Activated CD4-positive, alpha-beta T cell treated with anti-CD3 and anti-CD28 coated beads, Interleukin-2, amount 10 ng/mL, durations not matched to agents 7 days and 5 days (primary cell): ENCODE data around the gene EFNA5. TPM values are rescaled to one million over a fixed set of nuclear protein-coding genes. Genes with fewer than 3 reads are reported as not detected.
A peak's percentile ranks its signal among the peaks of the same experiment; 100 is the strongest.

ENCODE experiments used
- CTCF ChIA-PET: fragments of 350-600 bp; sonication (Branson Sonifier 250); formaldehyde crosslinking; loops from one replicate; lab custom pipeline; 2021; ENCODE audit warnings: antibody characterized with exemption; lab: Charles Lee
- POLR2A ChIA-PET: fragments of 350-600 bp; sonication (Branson Sonifier 250); formaldehyde crosslinking; loops from one replicate; lab custom pipeline; 2021; ENCODE audit warnings: antibody characterized with exemption; lab: Charles Lee
- DNase-seq: peaks from one replicate; pipeline ENCODE4 v3.0.0-alpha.2; 2020
- H3K27ac Mint-ChIP-seq: one replicate; pipeline ENCODE4 v1.8.0; 2021; ENCODE audit warnings: mild to moderate bottlenecking, moderate library complexity, mixed read lengths
- H3K27me3 Mint-ChIP-seq: one replicate; pipeline ENCODE4 v1.8.0; 2021; ENCODE audit warnings: mixed read lengths
- H3K36me3 Mint-ChIP-seq: one replicate; pipeline ENCODE4 v1.8.0; 2021; ENCODE audit warnings: low read depth, mixed read lengths
- H3K4me1 Mint-ChIP-seq: one replicate; pipeline ENCODE4 v1.8.0; 2021; ENCODE audit warnings: mixed read lengths
- H3K4me3 Mint-ChIP-seq: one replicate; pipeline ENCODE4 v1.8.0; 2021; ENCODE audit warnings: mild to moderate bottlenecking, moderate library complexity, mixed read lengths
- H3K9me3 Mint-ChIP-seq: one replicate; pipeline ENCODE4 v1.8.0; 2021; ENCODE audit warnings: mixed read lengths
- total RNA-seq, 2 experiments: library from RNA; stranded (reverse); gene quantifications; one replicate each; pipeline ENCODE4 v1.2.3, GENCODE V29; 2021

The EFNA5 gene
- total RNA-seq, 2 experiments from 2014 or later, result not detected

DNA sequence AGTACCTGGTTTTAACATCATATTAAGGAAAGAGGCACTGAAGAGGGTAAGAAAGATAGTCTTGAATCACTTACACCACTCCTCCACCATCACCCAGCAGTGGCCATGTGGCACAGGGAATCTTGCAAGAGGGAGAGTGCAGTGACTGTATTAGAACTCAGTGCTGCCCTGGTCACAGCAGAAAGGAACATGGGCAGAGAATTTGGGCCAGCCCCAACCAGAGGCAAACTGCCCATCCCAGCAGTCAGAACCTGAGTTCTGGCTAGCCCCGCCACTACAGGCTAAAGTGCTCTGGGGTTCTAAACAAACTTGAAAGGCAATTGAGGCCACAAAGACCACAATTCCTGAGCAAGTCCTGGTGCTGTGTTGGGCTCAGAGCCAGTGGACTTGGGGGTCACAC, 16.7 kb upstream of the EFNA5 start:
- H3K27ac Mint-ChIP-seq, result no peak overlapping the region
- no peaks in the 10 kb centered on the region for H3K36me3 Mint-ChIP-seq
- no peaks in the 10 kb centered on the region for H3K4me1 Mint-ChIP-seq
- peaks cover 3% of the 10 kb centered on the region for H3K9me3 Mint-ChIP-seq
- H3K27me3 Mint-ChIP-seq, result peaks cover 10% of the 10 kb centered on the region
- ChIA-PET POLR2A (no interaction called here), CTCF (no interaction called here)
- no peak for DNase-seq
- no peak overlapping the region for H3K4me3 Mint-ChIP-seq

DNA sequence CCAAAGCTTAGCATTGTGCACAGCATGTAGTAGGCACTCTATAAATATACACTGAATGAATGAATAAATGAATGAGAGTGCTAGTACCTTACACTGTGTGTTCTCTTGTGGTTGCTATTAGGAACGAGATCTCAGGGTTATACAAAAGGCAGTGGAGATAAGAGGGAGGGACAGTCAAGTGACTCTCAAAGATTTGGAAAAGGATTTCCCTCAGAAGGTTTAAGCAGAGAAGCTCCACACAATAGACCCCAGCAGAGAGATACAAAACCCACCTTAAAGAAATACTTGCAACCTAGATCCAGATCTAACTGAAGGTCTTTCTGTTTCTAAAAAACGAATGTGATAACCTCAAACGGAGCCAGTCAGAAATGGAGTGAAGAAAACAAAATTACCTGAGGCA, 11.8 kb upstream of the EFNA5 start:
- Mint-ChIP-seq H3K27me3 (peaks cover 27% of the 10 kb centered on the region), H3K9me3 (no peaks in the 10 kb centered on the region), H3K27ac (no peak overlapping the region), H3K4me3 (no peak overlapping the region), H3K4me1 (no peaks in the 10 kb centered on the region), H3K36me3 (no peaks in the 10 kb centered on the region)
- no peak for DNase-seq
- ChIA-PET CTCF (interaction anchor here (1.3 kb wide), 1 partner anchor 8 kb away, joined by 5 read pairs; no protein-coding TSS in a partner anchor), POLR2A (no interaction called here)

DNA sequence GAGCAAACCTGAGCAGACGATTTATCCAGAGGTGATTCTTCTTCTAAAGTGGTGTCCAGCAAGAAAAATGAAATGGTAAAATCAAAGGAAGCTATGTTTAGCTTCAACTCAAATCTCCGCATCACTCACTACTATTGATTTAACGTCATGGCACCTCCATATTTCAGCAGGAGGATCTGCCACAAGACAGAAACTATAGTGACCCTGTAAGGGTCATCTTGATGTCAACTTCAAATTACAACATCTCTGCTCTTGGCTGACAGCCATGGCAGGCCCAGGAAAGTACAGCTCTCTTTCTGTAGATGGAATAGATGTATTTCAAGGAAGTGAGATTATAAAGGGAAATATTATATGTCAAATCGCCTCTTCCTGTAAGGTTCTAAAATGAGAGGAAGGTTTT, 10.1 kb upstream of the EFNA5 start:
- H3K4me3 Mint-ChIP-seq, result no peak overlapping the region
- no peak overlapping the region for H3K27ac Mint-ChIP-seq
- no peaks in the 10 kb centered on the region for H3K36me3 Mint-ChIP-seq
- no peaks in the 10 kb centered on the region for H3K9me3 Mint-ChIP-seq
- ChIA-PET CTCF (no interaction called here), POLR2A (no interaction called here)
- DNase-seq, result no peak
- peaks cover 35% of the 10 kb centered on the region for H3K27me3 Mint-ChIP-seq
- no peaks in the 10 kb centered on the region for H3K4me1 Mint-ChIP-seq

DNA sequence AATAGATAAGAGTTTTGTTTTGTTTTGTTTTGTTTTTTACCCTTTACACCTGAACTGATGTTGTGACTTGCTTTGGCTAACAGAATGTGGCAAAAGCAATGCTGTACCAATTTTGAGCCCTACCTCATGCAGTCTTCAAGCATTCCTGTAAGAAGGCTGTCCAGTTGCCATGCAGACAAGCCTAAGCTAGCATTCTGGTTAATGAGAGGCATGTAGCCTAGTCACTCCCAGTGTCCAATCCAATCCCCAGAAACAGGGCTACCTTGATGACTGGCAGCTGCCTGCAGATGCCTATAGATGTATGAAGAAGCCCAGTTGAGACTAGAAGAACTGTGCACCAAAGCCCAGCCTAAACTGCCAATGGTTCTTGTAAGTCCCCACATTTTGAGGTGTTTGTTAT, 9.4 kb upstream of the EFNA5 start:
- ChIA-PET CTCF (no interaction called here), POLR2A (no interaction called here)

DNA sequence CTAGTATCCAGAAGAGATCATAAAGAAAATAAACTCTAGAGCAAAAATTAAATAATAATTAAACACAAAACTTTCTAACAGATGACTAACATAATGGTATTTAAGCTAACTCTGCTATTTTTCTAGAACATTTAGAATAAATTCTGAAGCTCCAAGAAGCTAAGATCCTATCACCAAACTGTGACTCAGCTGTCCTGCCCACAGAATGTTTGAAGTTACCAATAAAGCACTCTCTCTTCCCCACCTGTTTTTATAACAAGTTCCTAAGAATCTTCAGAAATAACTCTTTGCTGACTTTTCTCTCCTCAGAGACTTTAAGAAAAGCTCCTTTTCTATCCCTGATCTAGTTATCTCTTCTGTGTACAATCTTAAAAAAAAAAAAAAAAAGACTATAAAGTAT, 6.0 kb upstream of the EFNA5 start:
- Mint-ChIP-seq H3K36me3 (no peaks in the 10 kb centered on the region), H3K27me3 (peaks cover 64% of the 10 kb centered on the region), H3K4me1 (peaks cover 13% of the 10 kb centered on the region), H3K9me3 (no peaks in the 10 kb centered on the region), H3K27ac (no peak overlapping the region), H3K4me3 (no peak overlapping the region)
- no peak for DNase-seq
- ChIA-PET CTCF (no interaction called here), POLR2A (no interaction called here)

More for the DNA sequence above, 9.4 kb upstream of the EFNA5 start:
- no peak for DNase-seq
- H3K4me1 Mint-ChIP-seq, result no peaks in the 10 kb centered on the region
- no peaks in the 10 kb centered on the region for H3K36me3 Mint-ChIP-seq
- no peak overlapping the region for H3K4me3 Mint-ChIP-seq
- H3K9me3 Mint-ChIP-seq, result no peaks in the 10 kb centered on the region
- H3K27me3 Mint-ChIP-seq, result peaks cover 40% of the 10 kb centered on the region
- no peak overlapping the region for H3K27ac Mint-ChIP-seq

DNA sequence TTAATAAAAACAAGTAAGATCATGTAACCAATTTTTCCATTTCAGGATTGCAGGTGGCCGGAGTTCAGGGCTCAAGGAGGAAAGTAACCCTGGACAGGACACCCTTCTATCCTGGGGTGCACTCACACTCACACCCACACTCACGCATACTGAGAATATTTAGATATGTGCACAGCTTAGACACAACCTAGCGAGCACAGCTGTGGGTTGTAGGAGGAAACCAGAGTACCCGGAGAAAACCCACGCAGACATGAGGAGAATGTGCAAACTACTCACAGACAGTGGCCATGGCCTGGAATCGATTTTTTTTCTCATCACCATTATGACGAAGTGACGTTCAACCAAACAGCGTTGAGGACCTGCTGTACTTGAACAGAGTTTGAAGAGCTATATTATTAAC, 4.5 kb upstream of the EFNA5 start:
- no peak overlapping the region for H3K4me3 Mint-ChIP-seq
- CTCF ChIA-PET, result interaction anchor here (1.0 to 2.0 kb wide), 2 partner anchors 8 to 104 kb away, joined by 5 to 6 read pairs; no protein-coding TSS in a partner anchor
- POLR2A ChIA-PET, result no interaction called here
- no peak for DNase-seq
- no peaks in the 10 kb centered on the region for H3K36me3 Mint-ChIP-seq
- no peak overlapping the region for H3K27ac Mint-ChIP-seq
- peaks cover 25% of the 10 kb centered on the region for H3K4me1 Mint-ChIP-seq
- no peaks in the 10 kb centered on the region for H3K9me3 Mint-ChIP-seq
- peaks cover 69% of the 10 kb centered on the region for H3K27me3 Mint-ChIP-seq

DNA sequence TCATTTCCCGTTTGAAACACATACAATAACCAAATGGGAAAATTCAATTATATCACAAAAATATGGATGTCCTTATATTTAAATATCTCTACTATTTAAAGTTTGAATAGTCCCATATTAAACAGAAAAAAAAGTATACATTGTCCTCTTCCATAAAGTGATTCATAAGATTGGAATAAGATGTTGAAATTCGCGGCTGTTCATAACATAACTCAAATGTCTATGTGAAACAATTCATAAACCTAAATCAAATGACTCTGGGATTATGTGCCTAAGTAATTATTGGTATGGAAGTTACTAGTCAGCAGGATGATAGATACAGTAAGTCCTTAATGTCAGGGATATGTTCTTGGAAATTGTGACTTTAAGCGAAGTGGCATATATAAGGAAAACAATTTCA, 3.9 kb upstream of the EFNA5 start:
- no peak for DNase-seq
- H3K9me3 Mint-ChIP-seq, result no peaks in the 10 kb centered on the region

DNA sequence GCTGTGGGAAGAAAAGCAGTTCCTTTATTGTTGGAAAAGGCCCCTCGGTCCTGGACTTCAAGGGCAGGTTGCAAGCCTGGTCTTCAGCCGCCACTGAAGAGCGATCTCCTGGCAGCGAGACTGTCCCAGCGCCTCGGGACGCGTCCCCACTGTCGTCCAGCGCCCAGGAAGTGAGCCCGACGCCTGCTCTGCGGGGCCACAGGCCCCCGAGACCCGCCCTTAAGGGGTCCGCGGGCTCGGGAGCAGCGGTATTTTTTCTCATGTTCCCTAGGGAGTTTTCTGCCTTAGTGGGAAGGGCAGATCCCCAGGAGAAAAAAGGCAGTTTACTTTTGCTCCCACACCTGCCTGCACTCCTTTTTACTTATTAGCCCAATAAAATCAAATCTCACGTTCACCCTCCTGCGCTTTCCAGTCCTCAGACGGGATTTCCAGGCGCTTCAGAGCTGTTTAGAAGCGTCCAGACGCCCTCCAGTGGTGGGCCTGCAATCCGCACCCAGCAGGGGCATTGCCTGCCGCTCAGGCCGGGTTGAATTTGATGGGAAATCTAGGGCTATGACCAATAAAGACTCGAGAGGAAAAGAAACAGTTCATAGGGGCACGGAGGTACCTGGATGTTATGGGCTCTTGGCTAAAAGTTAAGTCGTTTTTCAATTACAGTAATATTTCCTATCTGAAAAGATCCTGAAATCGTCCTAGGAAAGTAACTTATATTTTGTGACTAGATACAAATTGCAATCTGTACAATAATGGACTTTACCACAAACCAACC, 2.8 kb upstream of the EFNA5 start:
- CTCF ChIA-PET, result interaction anchor here (0.8 to 2.0 kb wide), 3 partner anchors 9 to 13 kb away, joined by 3 to 5 read pairs (median 5); no protein-coding TSS in a partner anchor
- Mint-ChIP-seq H3K27ac (no peak overlapping the region), H3K36me3 (no peaks in the 10 kb centered on the region), H3K27me3 (peaks cover 72% of the 10 kb centered on the region), H3K9me3 (no peaks in the 10 kb centered on the region), H3K4me3 (peak overlapping the region; percentile 61), H3K4me1 (peaks cover 28% of the 10 kb centered on the region)
- POLR2A ChIA-PET, result no interaction called here
- DNase-seq, result peak; percentile 75

More for the DNA sequence above, 3.9 kb upstream of the EFNA5 start:
- Mint-ChIP-seq H3K36me3 (no peaks in the 10 kb centered on the region), H3K4me3 (no peak overlapping the region), H3K27me3 (peaks cover 66% of the 10 kb centered on the region), H3K27ac (no peak overlapping the region), H3K4me1 (peaks cover 25% of the 10 kb centered on the region)
- ChIA-PET CTCF (interaction anchor here (1.0 to 2.0 kb wide), 2 partner anchors 9 to 103 kb away, joined by 5 to 6 read pairs; no protein-coding TSS in a partner anchor), POLR2A (interaction anchor here (0.6 kb wide), 1 partner anchor 57 kb away, joined by 3 read pairs; no protein-coding TSS in a partner anchor)

DNA sequence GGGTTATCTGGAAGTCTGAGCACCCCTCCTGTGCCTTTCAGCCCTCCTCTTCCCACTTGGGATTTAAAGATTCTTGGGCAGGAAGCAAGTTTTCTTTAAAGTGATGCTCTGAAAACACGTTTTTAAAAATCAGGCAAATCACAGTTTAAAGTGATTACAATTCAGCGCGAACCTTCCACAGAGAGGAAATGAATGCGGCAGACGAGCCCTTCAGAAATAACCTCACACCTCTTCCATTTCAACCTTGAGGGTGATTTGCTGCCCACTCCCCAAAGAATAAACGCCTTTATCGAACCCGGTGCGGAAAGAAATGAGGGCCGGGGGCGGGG, 2.3 kb upstream of the EFNA5 start:
- Mint-ChIP-seq H3K9me3 (no peaks in the 10 kb centered on the region), H3K27ac (no peak overlapping the region), H3K4me3 (peak overlapping the region; percentile 23), H3K4me1 (peaks cover 28% of the 10 kb centered on the region), H3K36me3 (no peaks in the 10 kb centered on the region), H3K27me3 (peaks cover 73% of the 10 kb centered on the region)
- DNase-seq, result peak; percentile 10
- ChIA-PET CTCF (interaction anchor here (0.8 to 2.0 kb wide), 2 partner anchors 8 to 10 kb away, joined by 5 read pairs; no protein-coding TSS in a partner anchor), POLR2A (no interaction called here)

DNA sequence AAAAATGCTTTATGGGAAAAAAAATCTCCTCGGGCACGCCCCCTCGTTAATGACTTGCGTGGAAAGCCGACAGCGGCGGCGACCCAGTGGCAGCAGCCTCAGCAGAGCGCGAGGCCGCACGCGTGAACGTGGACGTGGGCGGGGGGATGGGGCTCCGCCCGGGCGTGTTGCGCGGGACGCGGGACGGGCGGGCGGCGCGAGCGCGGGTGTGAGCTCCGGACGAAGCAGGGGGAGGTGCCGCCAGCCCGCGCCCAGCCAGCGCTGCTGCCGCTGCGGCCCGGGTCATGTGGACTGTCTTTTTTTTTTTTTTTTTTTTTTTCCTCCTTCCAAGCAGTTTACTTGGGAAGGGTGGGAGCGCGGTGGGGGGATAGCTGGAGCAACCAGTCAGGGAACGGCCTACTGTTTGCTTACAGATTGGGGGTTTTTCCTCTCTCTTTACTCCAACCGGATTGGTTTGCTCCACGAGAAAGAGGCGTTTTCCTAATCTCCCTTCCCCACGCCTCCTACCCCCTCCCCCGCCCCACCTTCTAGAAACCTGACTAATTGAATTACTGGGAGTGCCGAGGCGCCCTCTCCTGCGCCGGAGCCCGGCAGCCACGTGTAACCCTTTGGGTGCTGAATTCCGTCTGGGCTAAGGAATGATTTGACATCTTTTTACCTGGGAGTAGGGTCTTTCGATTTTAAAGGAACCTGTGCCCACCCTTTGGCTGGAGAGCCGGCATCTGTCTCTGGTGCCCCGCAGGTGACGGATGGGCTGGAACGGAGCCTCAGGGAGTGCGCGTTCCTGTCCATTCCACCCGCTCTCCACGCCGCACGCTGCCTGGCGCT, 1.7 kb upstream of the EFNA5 start:
- Mint-ChIP-seq H3K27ac (no peak overlapping the region), H3K36me3 (no peaks in the 10 kb centered on the region), H3K9me3 (no peaks in the 10 kb centered on the region), H3K4me3 (peak overlapping the region; percentile 65), H3K4me1 (peaks cover 28% of the 10 kb centered on the region), H3K27me3 (peaks cover 75% of the 10 kb centered on the region)
- POLR2A ChIA-PET, result no interaction called here
- CTCF ChIA-PET, result no interaction called here
- DNase-seq, result no peak

DNA sequence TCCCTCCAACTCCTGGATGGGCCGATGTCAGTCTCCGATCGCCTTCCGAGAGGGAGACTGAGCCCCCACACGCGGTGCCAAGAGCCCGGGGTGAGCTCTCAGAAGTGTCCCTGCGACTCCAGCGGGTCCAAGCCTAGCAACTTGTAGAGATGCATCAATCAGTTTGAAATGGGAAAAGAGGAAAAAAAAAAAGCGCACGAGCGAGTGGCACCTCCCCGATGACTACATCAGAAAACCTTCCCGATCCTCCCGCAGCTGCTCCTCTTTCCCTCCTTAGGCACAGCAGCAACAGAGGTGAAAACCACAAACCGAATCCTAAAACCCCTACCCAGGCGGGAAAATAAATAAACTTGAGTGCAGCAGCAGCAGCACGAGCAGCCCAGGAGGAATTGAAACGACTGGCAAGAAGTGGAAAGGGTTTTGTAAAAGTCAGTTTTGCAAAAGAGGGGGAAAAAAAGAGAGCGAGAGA, 1.0 kb upstream of the EFNA5 start:
- peaks cover 75% of the 10 kb centered on the region for H3K27me3 Mint-ChIP-seq
- peak overlapping the region; percentile 63 for H3K27ac Mint-ChIP-seq
- CTCF ChIA-PET, result no interaction called here

DNA sequence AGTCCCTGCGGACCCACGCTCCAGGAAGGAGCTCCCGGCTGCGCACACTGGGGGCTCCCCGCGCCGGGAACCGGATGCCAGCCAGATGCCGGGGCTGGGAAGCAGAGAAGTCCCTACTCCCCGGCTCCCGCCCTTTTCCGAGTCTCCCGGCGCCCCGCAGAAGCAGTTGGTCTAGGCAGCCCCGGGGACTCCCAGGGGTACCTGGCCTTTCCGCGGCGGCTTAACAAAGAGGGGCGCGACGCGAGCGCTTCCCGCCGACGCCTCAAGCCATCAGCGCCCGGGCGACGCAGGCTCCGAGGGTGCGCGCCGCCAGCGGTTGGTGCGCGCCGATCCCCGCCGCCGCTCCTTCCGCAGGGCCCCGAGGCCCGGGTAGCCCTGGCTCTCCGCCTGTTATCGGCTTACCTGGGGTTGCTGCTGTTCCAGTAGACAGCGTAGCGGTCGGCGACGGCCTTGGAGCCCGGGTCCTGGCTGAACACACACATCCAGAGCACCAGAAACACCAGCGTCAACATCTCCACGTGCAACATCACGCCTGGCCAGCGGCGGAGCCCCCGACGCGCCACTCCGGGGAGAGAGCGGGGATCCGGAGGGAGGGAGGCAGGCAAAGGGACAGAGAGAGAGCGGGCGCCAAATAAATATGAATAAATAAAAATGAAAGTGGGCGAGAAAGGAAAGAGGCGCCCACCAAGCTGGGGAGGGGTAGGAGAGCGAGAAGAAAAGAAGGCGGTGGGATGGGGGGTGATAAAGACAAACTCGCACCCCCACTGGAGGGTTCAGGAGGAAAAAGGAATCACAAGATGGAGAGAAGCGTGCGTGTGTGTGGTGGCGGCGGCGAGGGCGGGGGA, 428 bp downstream of the EFNA5 start:
- CTCF ChIA-PET, result no interaction called here
- H3K4me1 Mint-ChIP-seq, result peaks cover 28% of the 10 kb centered on the region
- peaks cover 75% of the 10 kb centered on the region for H3K27me3 Mint-ChIP-seq
- peak overlapping the region; percentile 59 for H3K4me3 Mint-ChIP-seq
- no peaks in the 10 kb centered on the region for H3K9me3 Mint-ChIP-seq
- POLR2A ChIA-PET, result no interaction called here
- no peak overlapping the region for H3K27ac Mint-ChIP-seq
- H3K36me3 Mint-ChIP-seq, result no peaks in the 10 kb centered on the region
- peak; percentile 6 for DNase-seq

More for the DNA sequence above, 1.0 kb upstream of the EFNA5 start:
- POLR2A ChIA-PET, result no interaction called here
- H3K36me3 Mint-ChIP-seq, result no peaks in the 10 kb centered on the region
- H3K4me3 Mint-ChIP-seq, result peak overlapping the region; percentile 65
- DNase-seq, result no peak
- H3K9me3 Mint-ChIP-seq, result no peaks in the 10 kb centered on the region
- peaks cover 28% of the 10 kb centered on the region for H3K4me1 Mint-ChIP-seq
